H1 (cell line): Measurements from ENCODE around the gene LMNB1. TPM values are rescaled to one million over a fixed set of nuclear protein-coding genes. Genes with fewer than 3 reads are reported as not detected.

Experiments
- BACH1 ChIP-seq: IDR thresholded peaks from 2 replicates; pipeline ENCODE4 v1.6.1; 2012; ENCODE audit warnings: low read length, improper control_type of control experiment
- HDAC6 ChIP-seq: IDR thresholded peaks from one replicate; pipeline ENCODE4 v1.7.1; 2012; ENCODE audit warnings: low read depth, mild to moderate bottlenecking, inconsistent platforms, low read length, moderate library complexity
- SIX5 ChIP-seq: IDR thresholded peaks from 2 replicates; pipeline ENCODE4 v1.6.1; 2011; ENCODE audit warnings: mild to moderate bottlenecking, low read depth, low read length
- SP4 ChIP-seq: IDR thresholded peaks from 2 replicates; pipeline ENCODE4 v1.6.1; 2012; ENCODE audit warnings: low read length, inconsistent platforms
- TAF7 ChIP-seq: optimal IDR thresholded peaks from 2 replicates; pipeline ENCODE3; 2011; ENCODE audit warnings: low read depth, mild to moderate bottlenecking, inconsistent platforms, low read length, moderate library complexity, borderline replicate concordance
- polyA plus RNA-seq, 7 experiments: library from polyadenylated mRNA; depleted of rRNA in 3 of 7; stranded (reverse) in 5 of 7; unstranded in 2 of 7; fragments of >200 nt in 5 of 7; fragments of 200-250 nt in 2 of 7; gene quantifications; 1 replicate in 5 of 7; 2 replicates in 1 of 7; 4 replicates in 1 of 7; pipeline versions ENCODE4 v1.2.1 to v1.2.3, GENCODE V29; 2011 to 2013; ENCODE audit warnings: missing spikeins in 2 of 7, mixed read lengths in 2 of 7
- total RNA-seq: library from RNA; stranded (reverse); fragmentation: NEBNext Ultra II Directional; extraction: Animal tissue kit (Norgen Biotek cat#: 25700); gene quantifications from 2 replicates; pipeline ENCODE4 v1.2.1, GENCODE V29; 2021
- TF ChIP-seq, protein P1 (sequence below): fragments of 300-600 bp; sonication (generic); IDR thresholded peaks from 2 replicates; pipeline ENCODE4 v1.7.1; 2012; ENCODE audit warnings: low read length, moderate library complexity, mild to moderate bottlenecking, inconsistent platforms; ENCODE audit not compliant: insufficient replicate concordance
- TF ChIP-seq, protein P2 (sequence below): IDR thresholded peaks from 2 replicates; pipeline ENCODE4 v1.6.1; 2012; ENCODE audit warnings: low read length, inconsistent platforms

Gene LMNB1
- total and polyA plus RNA-seq, 2 of the 8 experiments (the other 6 are each of a cell fraction or from before 2014, with no cell fraction given), result 73.5 to 225 TPM

DNA sequence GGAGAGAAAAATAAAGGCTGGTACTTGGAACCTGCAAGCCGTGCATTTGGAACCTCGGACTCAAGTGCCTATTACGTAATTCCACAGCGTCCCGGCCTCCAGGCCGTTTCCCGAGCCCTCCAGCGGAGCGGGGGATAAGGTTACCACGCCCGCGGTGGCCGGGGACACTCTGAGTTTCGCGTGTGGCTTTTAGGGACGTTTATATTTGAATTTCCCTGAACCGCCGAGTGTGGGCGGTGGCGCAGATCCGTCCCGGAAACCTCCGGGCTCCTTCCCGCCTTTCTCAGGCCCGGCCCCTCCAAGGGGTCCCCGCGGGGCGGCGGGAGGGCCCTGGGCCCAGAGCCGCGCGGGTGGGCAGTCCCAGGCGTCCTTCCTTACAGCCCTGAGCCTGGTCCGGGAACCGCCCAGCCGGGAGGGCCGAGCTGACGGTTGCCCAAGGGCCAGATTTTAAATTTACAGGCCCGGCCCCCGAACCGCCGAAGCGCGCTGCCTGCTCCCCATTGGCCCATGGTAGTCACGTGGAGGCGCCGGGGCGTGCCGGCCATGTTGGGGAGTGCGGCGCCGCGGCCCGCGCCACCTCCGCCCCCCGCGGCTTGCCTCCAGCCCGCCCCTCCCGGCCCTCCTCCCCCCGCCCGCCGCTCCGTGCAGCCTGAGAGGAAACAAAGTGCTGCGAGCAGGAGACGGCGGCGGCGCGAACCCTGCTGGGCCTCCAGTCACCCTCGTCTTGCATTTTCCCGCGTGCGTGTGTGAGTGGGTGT lies at the start of gene LMNB1 (continued):
- TF ChIP-seq, protein P1, sequence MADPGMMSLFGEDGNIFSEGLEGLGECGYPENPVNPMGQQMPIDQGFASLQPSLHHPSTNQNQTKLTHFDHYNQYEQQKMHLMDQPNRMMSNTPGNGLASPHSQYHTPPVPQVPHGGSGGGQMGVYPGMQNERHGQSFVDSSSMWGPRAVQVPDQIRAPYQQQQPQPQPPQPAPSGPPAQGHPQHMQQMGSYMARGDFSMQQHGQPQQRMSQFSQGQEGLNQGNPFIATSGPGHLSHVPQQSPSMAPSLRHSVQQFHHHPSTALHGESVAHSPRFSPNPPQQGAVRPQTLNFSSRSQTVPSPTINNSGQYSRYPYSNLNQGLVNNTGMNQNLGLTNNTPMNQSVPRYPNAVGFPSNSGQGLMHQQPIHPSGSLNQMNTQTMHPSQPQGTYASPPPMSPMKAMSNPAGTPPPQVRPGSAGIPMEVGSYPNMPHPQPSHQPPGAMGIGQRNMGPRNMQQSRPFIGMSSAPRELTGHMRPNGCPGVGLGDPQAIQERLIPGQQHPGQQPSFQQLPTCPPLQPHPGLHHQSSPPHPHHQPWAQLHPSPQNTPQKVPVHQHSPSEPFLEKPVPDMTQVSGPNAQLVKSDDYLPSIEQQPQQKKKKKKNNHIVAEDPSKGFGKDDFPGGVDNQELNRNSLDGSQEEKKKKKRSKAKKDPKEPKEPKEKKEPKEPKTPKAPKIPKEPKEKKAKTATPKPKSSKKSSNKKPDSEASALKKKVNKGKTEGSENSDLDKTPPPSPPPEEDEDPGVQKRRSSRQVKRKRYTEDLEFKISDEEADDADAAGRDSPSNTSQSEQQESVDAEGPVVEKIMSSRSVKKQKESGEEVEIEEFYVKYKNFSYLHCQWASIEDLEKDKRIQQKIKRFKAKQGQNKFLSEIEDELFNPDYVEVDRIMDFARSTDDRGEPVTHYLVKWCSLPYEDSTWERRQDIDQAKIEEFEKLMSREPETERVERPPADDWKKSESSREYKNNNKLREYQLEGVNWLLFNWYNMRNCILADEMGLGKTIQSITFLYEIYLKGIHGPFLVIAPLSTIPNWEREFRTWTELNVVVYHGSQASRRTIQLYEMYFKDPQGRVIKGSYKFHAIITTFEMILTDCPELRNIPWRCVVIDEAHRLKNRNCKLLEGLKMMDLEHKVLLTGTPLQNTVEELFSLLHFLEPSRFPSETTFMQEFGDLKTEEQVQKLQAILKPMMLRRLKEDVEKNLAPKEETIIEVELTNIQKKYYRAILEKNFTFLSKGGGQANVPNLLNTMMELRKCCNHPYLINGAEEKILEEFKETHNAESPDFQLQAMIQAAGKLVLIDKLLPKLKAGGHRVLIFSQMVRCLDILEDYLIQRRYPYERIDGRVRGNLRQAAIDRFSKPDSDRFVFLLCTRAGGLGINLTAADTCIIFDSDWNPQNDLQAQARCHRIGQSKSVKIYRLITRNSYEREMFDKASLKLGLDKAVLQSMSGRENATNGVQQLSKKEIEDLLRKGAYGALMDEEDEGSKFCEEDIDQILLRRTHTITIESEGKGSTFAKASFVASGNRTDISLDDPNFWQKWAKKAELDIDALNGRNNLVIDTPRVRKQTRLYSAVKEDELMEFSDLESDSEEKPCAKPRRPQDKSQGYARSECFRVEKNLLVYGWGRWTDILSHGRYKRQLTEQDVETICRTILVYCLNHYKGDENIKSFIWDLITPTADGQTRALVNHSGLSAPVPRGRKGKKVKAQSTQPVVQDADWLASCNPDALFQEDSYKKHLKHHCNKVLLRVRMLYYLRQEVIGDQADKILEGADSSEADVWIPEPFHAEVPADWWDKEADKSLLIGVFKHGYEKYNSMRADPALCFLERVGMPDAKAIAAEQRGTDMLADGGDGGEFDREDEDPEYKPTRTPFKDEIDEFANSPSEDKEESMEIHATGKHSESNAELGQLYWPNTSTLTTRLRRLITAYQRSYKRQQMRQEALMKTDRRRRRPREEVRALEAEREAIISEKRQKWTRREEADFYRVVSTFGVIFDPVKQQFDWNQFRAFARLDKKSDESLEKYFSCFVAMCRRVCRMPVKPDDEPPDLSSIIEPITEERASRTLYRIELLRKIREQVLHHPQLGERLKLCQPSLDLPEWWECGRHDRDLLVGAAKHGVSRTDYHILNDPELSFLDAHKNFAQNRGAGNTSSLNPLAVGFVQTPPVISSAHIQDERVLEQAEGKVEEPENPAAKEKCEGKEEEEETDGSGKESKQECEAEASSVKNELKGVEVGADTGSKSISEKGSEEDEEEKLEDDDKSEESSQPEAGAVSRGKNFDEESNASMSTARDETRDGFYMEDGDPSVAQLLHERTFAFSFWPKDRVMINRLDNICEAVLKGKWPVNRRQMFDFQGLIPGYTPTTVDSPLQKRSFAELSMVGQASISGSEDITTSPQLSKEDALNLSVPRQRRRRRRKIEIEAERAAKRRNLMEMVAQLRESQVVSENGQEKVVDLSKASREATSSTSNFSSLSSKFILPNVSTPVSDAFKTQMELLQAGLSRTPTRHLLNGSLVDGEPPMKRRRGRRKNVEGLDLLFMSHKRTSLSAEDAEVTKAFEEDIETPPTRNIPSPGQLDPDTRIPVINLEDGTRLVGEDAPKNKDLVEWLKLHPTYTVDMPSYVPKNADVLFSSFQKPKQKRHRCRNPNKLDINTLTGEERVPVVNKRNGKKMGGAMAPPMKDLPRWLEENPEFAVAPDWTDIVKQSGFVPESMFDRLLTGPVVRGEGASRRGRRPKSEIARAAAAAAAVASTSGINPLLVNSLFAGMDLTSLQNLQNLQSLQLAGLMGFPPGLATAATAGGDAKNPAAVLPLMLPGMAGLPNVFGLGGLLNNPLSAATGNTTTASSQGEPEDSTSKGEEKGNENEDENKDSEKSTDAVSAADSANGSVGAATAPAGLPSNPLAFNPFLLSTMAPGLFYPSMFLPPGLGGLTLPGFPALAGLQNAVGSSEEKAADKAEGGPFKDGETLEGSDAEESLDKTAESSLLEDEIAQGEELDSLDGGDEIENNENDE, result no peak
- TF ChIP-seq SP4, result no peak
- no peak for TF ChIP-seq SIX5
- TF ChIP-seq, protein P2, sequence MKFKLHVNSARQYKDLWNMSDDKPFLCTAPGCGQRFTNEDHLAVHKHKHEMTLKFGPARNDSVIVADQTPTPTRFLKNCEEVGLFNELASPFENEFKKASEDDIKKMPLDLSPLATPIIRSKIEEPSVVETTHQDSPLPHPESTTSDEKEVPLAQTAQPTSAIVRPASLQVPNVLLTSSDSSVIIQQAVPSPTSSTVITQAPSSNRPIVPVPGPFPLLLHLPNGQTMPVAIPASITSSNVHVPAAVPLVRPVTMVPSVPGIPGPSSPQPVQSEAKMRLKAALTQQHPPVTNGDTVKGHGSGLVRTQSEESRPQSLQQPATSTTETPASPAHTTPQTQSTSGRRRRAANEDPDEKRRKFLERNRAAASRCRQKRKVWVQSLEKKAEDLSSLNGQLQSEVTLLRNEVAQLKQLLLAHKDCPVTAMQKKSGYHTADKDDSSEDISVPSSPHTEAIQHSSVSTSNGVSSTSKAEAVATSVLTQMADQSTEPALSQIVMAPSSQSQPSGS, result peak; percentile 86
- no peak for TF ChIP-seq TAF7
- peak; percentile 77 for TF ChIP-seq BACH1
- TF ChIP-seq HDAC6, result no peak
